ENCODE measurements around the gene PDE6G. TPM values are rescaled to one million over a fixed set of nuclear protein-coding genes. Genes with fewer than 3 reads are reported as not detected.

The PDE6G gene
- total and polyA plus RNA-seq, 2 of the 13 experiments (the other 11 are each of a cell fraction or from before 2014, with no cell fraction given) = 1.4 to 6.7 TPM

- TF ChIP-seq, protein P1, sequence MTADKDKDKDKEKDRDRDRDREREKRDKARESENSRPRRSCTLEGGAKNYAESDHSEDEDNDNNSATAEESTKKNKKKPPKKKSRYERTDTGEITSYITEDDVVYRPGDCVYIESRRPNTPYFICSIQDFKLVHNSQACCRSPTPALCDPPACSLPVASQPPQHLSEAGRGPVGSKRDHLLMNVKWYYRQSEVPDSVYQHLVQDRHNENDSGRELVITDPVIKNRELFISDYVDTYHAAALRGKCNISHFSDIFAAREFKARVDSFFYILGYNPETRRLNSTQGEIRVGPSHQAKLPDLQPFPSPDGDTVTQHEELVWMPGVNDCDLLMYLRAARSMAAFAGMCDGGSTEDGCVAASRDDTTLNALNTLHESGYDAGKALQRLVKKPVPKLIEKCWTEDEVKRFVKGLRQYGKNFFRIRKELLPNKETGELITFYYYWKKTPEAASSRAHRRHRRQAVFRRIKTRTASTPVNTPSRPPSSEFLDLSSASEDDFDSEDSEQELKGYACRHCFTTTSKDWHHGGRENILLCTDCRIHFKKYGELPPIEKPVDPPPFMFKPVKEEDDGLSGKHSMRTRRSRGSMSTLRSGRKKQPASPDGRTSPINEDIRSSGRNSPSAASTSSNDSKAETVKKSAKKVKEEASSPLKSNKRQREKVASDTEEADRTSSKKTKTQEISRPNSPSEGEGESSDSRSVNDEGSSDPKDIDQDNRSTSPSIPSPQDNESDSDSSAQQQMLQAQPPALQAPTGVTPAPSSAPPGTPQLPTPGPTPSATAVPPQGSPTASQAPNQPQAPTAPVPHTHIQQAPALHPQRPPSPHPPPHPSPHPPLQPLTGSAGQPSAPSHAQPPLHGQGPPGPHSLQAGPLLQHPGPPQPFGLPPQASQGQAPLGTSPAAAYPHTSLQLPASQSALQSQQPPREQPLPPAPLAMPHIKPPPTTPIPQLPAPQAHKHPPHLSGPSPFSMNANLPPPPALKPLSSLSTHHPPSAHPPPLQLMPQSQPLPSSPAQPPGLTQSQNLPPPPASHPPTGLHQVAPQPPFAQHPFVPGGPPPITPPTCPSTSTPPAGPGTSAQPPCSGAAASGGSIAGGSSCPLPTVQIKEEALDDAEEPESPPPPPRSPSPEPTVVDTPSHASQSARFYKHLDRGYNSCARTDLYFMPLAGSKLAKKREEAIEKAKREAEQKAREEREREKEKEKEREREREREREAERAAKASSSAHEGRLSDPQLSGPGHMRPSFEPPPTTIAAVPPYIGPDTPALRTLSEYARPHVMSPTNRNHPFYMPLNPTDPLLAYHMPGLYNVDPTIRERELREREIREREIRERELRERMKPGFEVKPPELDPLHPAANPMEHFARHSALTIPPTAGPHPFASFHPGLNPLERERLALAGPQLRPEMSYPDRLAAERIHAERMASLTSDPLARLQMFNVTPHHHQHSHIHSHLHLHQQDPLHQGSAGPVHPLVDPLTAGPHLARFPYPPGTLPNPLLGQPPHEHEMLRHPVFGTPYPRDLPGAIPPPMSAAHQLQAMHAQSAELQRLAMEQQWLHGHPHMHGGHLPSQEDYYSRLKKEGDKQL (CRISPR knock-in tag; IDR thresholded peaks at IDR 0.05; ENCODE audit: low read depth) = 0 out of 2 replicates have a peak, but pooled peaks have one; percentile 44
- TF ChIP-seq ZNF496 (CRISPR knock-in tag; IDR thresholded peaks at IDR 0.05; ENCODE audit: insufficient replicate concordance) (no peak), ZNF383 (CRISPR knock-in tag; IDR thresholded peaks at IDR 0.05; ENCODE audit: borderline replicate concordance) (no peak), KDM4B (CRISPR knock-in tag; IDR thresholded peaks at IDR 0.05) (peak; percentile 94), ZNF772 (CRISPR knock-in tag; IDR thresholded peaks at IDR 0.05) (0 out of 2 replicates have a peak, but pooled peaks have one; percentile 23), SIN3A (IDR thresholded peaks at IDR 0.05; ENCODE audit: borderline replicate concordance, low read depth, low read length) (peak; percentile 90), SAP130 (CRISPR knock-in tag; IDR thresholded peaks at IDR 0.05; ENCODE audit: low read depth) (peak; percentile 95), HNRNPL (IDR thresholded peaks at IDR 0.05; ENCODE audit: low read depth, low read length) (no peak), HNF4G (IDR thresholded peaks at IDR 0.05; ENCODE audit: borderline replicate concordance, low read depth, low read length) (peak; percentile 34), HNF4G (CRISPR knock-in tag; IDR thresholded peaks at IDR 0.05; ENCODE audit: borderline replicate concordance, low read depth) (no peak), GATAD1 (CRISPR knock-in tag; IDR thresholded peaks at IDR 0.05) (peak; percentile 96), ATF1 (CRISPR knock-in tag; IDR thresholded peaks at IDR 0.05) (no peak), SUZ12 (IDR thresholded peaks at IDR 0.05; ENCODE audit: low read depth, low read length) (0 out of 2 replicates have a peak, but pooled peaks have one; percentile 19), MAFF (IDR thresholded peaks at IDR 0.05; ENCODE audit: low read depth, low read length) (no peak), NAIF1 (CRISPR knock-in tag; IDR thresholded peaks at IDR 0.05; ENCODE audit: borderline replicate concordance) (no peak), YEATS4 (CRISPR knock-in tag; IDR thresholded peaks at IDR 0.05; ENCODE audit: borderline replicate concordance) (peak; percentile 97), WIZ (CRISPR knock-in tag; IDR thresholded peaks at IDR 0.05) (0 out of 2 replicates have a peak, but pooled peaks have one; percentile 50), ZBTB3 (CRISPR knock-in tag; IDR thresholded peaks at IDR 0.05; ENCODE audit: borderline replicate concordance, low read depth) (peak; percentile 71; the same call in 1 of the 2 replicates), HOXA7 (CRISPR knock-in tag; IDR thresholded peaks at IDR 0.05) (no peak), ZNF660 (CRISPR knock-in tag; IDR thresholded peaks at IDR 0.05; ENCODE audit: borderline replicate concordance, low read depth) (no peak), TEAD3 (CRISPR knock-in tag; optimal IDR thresholded peaks at IDR 0.05; ENCODE audit: borderline replicate concordance) (peak; percentile 58)
- TF ChIP-seq, protein P2, sequence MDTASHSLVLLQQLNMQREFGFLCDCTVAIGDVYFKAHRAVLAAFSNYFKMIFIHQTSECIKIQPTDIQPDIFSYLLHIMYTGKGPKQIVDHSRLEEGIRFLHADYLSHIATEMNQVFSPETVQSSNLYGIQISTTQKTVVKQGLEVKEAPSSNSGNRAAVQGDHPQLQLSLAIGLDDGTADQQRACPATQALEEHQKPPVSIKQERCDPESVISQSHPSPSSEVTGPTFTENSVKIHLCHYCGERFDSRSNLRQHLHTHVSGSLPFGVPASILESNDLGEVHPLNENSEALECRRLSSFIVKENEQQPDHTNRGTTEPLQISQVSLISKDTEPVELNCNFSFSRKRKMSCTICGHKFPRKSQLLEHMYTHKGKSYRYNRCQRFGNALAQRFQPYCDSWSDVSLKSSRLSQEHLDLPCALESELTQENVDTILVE (CRISPR knock-in tag; IDR thresholded peaks at IDR 0.05) = peak; percentile 94; the same call in 1 of the 2 replicates
- TF ChIP-seq, protein P3, sequence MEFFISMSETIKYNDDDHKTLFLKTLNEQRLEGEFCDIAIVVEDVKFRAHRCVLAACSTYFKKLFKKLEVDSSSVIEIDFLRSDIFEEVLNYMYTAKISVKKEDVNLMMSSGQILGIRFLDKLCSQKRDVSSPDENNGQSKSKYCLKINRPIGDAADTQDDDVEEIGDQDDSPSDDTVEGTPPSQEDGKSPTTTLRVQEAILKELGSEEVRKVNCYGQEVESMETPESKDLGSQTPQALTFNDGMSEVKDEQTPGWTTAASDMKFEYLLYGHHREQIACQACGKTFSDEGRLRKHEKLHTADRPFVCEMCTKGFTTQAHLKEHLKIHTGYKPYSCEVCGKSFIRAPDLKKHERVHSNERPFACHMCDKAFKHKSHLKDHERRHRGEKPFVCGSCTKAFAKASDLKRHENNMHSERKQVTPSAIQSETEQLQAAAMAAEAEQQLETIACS (CRISPR knock-in tag; IDR thresholded peaks at IDR 0.05) = peak; percentile 60; the same call in 1 of the 2 replicates
Observed at GRCh38 chr17:81636505-81637288, 19.6 kb downstream of the PDE6G start, which contains the start of the genes NPLOC4 and TSPAN10 (continued).
